Progenitor cell of endocrine pancreas (in vitro differentiated cells): Measurements from ENCODE around the gene NOS1AP. TPM values are rescaled to one million over a fixed set of nuclear protein-coding genes. Genes with fewer than 3 reads are reported as not detected.

ENCODE experiments used
- DNase-seq: peaks from one replicate; pipeline ENCODE4 v3.0.0; 2021; ENCODE audit warnings: low spot score; ENCODE audit not compliant: unreplicated experiment
- H3K27ac Mint-ChIP-seq: 2 replicates; pipeline ENCODE4 v1.8.0; 2021; ENCODE audit warnings: mild to moderate bottlenecking, moderate library complexity, mixed read lengths
- H3K27me3 Mint-ChIP-seq: 2 replicates; pipeline ENCODE4 v1.8.0; 2021; ENCODE audit warnings: mixed read lengths
- H3K36me3 Mint-ChIP-seq: 2 replicates; pipeline ENCODE4 v1.8.0; 2022; ENCODE audit warnings: mixed read lengths; ENCODE audit not compliant: insufficient read depth
- H3K4me1 Mint-ChIP-seq: 2 replicates; pipeline ENCODE4 v1.8.0; 2021; ENCODE audit warnings: low read depth, mixed read lengths
- H3K4me3 Mint-ChIP-seq: 2 replicates; pipeline ENCODE4 v1.8.0; 2021; ENCODE audit warnings: low read depth, mild to moderate bottlenecking, moderate library complexity, mixed read lengths
- H3K9me3 Mint-ChIP-seq: 2 replicates; pipeline ENCODE4 v1.8.0; 2021; ENCODE audit warnings: low read depth, mixed read lengths
- total RNA-seq: library from RNA; stranded (reverse); gene quantifications from 2 replicates; pipeline ENCODE4 v1.2.1, GENCODE V29; 2021
- TF ChIP-seq, protein P1 (sequence below): fragments of 200-600 bp; sonication (generic); IDR thresholded peaks from one replicate; pipeline ENCODE4 v1.5.0; 2021; ENCODE audit warnings: antibody characterized with exemption, mild to moderate bottlenecking; ENCODE audit not compliant: unreplicated experiment

NOS1AP gene
- total RNA-seq, 1 donor from 2014 or later: 5.6 TPM

DNA sequence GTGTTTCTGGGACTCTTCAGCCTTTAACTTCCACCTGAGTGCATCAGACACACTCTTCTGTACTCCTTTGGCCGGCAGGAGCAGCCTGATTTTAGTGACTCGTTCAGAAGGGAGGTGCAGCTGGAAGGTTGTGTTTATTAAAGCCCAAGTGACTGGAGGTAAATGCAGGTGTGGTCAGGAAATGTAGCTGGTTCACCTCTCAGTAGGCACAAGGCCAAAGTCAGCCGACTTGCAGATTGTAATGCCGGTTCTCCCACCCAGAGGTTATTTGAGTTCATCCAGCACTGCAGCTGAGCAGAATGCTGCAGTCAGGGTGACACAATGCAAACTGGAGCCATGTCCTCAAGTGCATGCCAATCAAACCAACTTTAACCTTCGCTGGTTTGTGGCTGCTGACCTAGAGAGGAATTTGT lies 215.7 kb downstream of the NOS1AP start:
- Mint-ChIP-seq H3K9me3 (no peaks in the 10 kb centered on the region), H3K27ac (no peak overlapping the region), H3K4me3 (no peak overlapping the region), H3K36me3 (no peaks in the 10 kb centered on the region), H3K4me1 (peaks cover 8% of the 10 kb centered on the region), H3K27me3 (no peaks in the 10 kb centered on the region)
- no peak for DNase-seq
- TF ChIP-seq, protein P1, sequence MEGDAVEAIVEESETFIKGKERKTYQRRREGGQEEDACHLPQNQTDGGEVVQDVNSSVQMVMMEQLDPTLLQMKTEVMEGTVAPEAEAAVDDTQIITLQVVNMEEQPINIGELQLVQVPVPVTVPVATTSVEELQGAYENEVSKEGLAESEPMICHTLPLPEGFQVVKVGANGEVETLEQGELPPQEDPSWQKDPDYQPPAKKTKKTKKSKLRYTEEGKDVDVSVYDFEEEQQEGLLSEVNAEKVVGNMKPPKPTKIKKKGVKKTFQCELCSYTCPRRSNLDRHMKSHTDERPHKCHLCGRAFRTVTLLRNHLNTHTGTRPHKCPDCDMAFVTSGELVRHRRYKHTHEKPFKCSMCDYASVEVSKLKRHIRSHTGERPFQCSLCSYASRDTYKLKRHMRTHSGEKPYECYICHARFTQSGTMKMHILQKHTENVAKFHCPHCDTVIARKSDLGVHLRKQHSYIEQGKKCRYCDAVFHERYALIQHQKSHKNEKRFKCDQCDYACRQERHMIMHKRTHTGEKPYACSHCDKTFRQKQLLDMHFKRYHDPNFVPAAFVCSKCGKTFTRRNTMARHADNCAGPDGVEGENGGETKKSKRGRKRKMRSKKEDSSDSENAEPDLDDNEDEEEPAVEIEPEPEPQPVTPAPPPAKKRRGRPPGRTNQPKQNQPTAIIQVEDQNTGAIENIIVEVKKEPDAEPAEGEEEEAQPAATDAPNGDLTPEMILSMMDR: no peak

DNA sequence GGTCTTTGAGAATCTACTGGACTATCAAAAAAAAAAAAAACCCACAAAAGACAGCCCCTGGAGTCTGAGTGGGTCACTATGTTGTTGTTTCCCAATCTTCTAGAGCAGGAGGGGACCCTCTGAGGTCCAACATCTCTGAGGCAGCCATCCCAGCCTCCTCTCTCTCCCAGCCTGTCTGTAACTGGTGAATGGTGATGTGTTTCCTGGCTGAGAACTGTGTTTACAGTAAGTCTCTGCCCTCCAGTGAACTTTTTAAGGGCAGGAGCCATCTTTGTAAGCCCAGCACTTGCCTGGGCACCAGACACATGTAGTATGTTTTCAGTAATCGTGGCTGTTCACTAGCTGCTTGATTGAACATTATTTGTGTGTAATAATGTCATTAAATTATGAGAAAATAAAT lies 221.5 kb downstream of the NOS1AP start:
- Mint-ChIP-seq H3K27me3 (no peaks in the 10 kb centered on the region), H3K27ac (no peak overlapping the region), H3K4me3 (no peak overlapping the region), H3K4me1 (peaks cover 8% of the 10 kb centered on the region), H3K9me3 (no peaks in the 10 kb centered on the region), H3K36me3 (no peaks in the 10 kb centered on the region)
- TF ChIP-seq, protein P1: no peak
- DNase-seq: no peak

DNA sequence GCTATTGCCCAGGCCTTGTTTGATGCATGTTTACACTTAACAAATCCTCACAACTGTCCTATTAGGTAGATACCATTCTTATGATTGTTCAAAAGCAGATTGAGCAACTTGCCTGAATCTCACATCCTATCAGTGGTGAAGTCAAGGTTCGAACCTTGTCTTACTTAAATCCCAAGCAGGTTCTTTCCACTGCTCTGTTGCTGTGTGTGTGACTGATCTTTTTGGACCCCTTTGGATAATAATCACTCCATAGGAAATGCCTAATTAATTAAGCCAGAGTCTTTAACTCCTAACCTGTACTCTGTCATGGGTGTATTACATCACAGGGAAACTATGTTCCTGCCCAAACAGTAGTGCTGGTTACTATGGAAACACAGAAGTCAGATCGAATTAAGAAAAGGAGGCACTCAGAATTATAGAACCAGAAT lies 222.9 kb downstream of the NOS1AP start:
- H3K27ac Mint-ChIP-seq: peak overlapping the region; percentile 47

DNA sequence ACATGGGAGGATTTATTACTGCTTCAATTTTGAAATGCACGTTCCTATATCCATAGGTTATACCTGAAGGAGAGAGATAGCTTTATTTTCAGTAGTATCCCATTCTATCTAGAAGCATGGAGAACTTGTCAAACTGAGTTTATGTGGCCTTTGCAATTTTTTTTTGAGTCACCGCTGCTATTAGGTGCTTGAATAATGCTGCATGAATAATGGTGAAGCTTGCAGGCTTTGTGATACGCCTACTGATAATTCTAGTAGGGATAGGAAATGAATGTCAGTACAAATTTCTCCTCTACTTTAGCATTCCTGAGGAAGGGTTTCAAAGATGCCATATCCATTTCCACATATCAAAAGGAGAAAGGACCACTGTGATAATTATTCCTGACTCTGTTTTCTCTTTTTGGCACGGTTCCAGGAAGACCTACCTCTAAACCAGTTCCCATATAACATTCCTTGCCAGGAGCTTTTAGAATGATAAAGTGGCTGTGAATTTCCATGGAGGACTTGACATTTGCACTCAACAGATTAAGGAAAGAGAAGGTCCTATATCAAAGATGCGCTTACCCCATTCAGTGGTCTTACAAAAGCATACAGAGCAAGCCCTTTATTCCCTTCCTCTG lies 223.7 kb downstream of the NOS1AP start:
- DNase-seq: no peak
- Mint-ChIP-seq H3K27ac (no peak overlapping the region), H3K4me1 (peaks cover 8% of the 10 kb centered on the region), H3K27me3 (no peaks in the 10 kb centered on the region), H3K36me3 (no peaks in the 10 kb centered on the region), H3K9me3 (no peaks in the 10 kb centered on the region), H3K4me3 (no peak overlapping the region)
- TF ChIP-seq, protein P1: no peak

More for the DNA sequence above, 222.9 kb downstream of the NOS1AP start:
- peaks cover 8% of the 10 kb centered on the region for H3K4me1 Mint-ChIP-seq
- H3K9me3 Mint-ChIP-seq: no peaks in the 10 kb centered on the region
- no peak for DNase-seq
- H3K27me3 Mint-ChIP-seq: no peaks in the 10 kb centered on the region
- no peaks in the 10 kb centered on the region for H3K36me3 Mint-ChIP-seq
- TF ChIP-seq, protein P1: no peak
- no peak overlapping the region for H3K4me3 Mint-ChIP-seq

DNA sequence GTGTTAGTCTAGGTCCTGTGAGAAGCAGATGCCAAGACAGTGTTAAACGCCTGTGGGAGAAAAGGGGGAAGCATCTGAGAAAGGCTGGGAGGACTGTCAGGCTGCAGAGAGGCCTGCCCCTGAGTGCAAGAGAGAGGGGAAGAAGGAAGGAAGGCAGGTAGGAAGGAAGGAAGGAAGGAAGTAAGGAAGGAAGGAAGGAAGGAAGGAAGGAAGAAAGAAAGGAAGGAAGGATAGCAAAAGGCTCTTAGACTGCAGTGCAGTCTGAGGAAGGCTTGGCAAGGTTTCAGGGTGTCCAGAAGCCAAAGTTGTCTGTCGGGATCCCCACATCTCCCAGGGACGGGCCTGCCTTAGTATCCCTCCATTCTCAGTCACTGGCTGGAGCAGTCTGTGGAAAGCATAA lies 224.5 kb downstream of the NOS1AP start:
- Mint-ChIP-seq H3K27ac (no peak overlapping the region), H3K4me1 (peaks cover 8% of the 10 kb centered on the region), H3K36me3 (no peaks in the 10 kb centered on the region)

More for the DNA sequence above, 224.5 kb downstream of the NOS1AP start:
- TF ChIP-seq, protein P1: no peak
- H3K9me3 Mint-ChIP-seq: no peaks in the 10 kb centered on the region
- H3K27me3 Mint-ChIP-seq: no peaks in the 10 kb centered on the region
- DNase-seq: no peak
- no peak overlapping the region for H3K4me3 Mint-ChIP-seq
